ENCODE results near the gene NPIPB2. TPM values are rescaled to one million over a fixed set of nuclear protein-coding genes. Genes with fewer than 3 reads are reported as not detected.

NPIPB2 gene
- total and polyA plus RNA-seq, 2 of the 8 experiments (the other 6 are each of a cell fraction or from before 2014, with no cell fraction given) = 7.5 to 8.3 TPM

- no peaks in the 10 kb centered on the region for H3K79me1 ChIP-seq (ENCODE audit: low read depth, low read length)
- H3K9ac ChIP-seq (replicated peaks in 1 of 4; ENCODE audit: extremely low read depth in 1 of 4, low read depth in 3 of 4, low read length in 3 of 4) = no peak overlapping the region
- ChIA-PET CTCF (ENCODE audit: partially characterized antibody) (interaction anchor here (1.2 kb wide), 1 partner anchor 10 kb away, joined by 4 read pairs; no protein-coding TSS in a partner anchor), POLR2A (ENCODE audit: partially characterized antibody) (interaction anchor here (1.6 kb wide), 1 partner anchor 32 kb away, joined by 4 read pairs; no protein-coding TSS in a partner anchor)
- no peak overlapping the region for H3K23ac ChIP-seq (ENCODE audit: insufficient read length)
- H3K27me3 ChIP-seq (replicated peaks in 1 of 4; ENCODE audit: control insufficient read depth in 3 of 4, extremely low read depth in 1 of 4, insufficient read depth in 3 of 4, low read length in 3 of 4) = no peaks in the 10 kb centered on the region
- H2AFZ ChIP-seq (ENCODE audit: low read length) = no peak overlapping the region
- H3K4me2 ChIP-seq (ENCODE audit: insufficient read depth in 1 of 2, low read depth in 2 of 2, low read length in 2 of 2) = no peak overlapping the region
- H3K4me1 ChIP-seq (replicated peaks in 1 of 4; ENCODE audit: control insufficient read depth in 3 of 4, insufficient read depth in 4 of 4, low read length in 3 of 4) = peaks cover 0 to 6% (median 1%) of the 10 kb centered on the region in 4 experiments; a peak in 2 of 7 replicates
- H4K5ac ChIP-seq (ENCODE audit: insufficient read length, low read depth, low read length) = no peak overlapping the region
- H2BK5ac ChIP-seq (ENCODE audit: low read depth, low read length) = no peak overlapping the region
- H3K18ac ChIP-seq (ENCODE audit: extremely low read depth, low read length) = no peak overlapping the region
- H2BK12ac ChIP-seq (ENCODE audit: low read depth, low read length) = no peak overlapping the region
- FAIRE-seq (no peak), DNase-seq (ENCODE audit: low read depth in 1 of 2, low spot score in 2 of 2) (no peak)
- peaks cover 2% of the 10 kb centered on the region; the same call in 1 of the 2 replicates for H3K23me2 ChIP-seq (ENCODE audit: low read depth, low read length)
- no peak overlapping the region for H2AK5ac ChIP-seq (ENCODE audit: low read depth, low read length)
- WGBS, 2 experiments (ENCODE audit: extremely low coverage in 1 of 2, insufficient coverage in 1 of 2, insufficient read length in 1 of 2, insufficient replicate concordance in 2 of 2, low coverage in 1 of 2, low lambda C conversion rate in 2 of 2, missing lambda C conversion rate in 1 of 2) = 93% methylated on average over 11 of the region's 11 CpGs; no CpG with 5 or more reads in 1 of the 2 experiments
- no peak overlapping the region for H3K27ac ChIP-seq (ENCODE audit: low read depth, low read length)
- H4K20me1 ChIP-seq (replicated peaks in 1 of 2; ENCODE audit: control insufficient read depth in 1 of 2, insufficient read depth in 2 of 2, low read length in 2 of 2) = peaks cover 3% of the 10 kb centered on the region in 2 experiments
- H3K14ac ChIP-seq (ENCODE audit: insufficient read length) = no peak overlapping the region
- no peak overlapping the region for H2BK15ac ChIP-seq (ENCODE audit: low read length)
- no peak overlapping the region for H3K4me3 ChIP-seq (ENCODE audit: extremely low read depth in 1 of 4, insufficient read depth in 2 of 4, low read depth in 3 of 4, low read length in 4 of 4)
- H3K4ac ChIP-seq (replicated peaks; ENCODE audit: insufficient read length, low read depth, low read length) = no peak overlapping the region
- no peak overlapping the region for H4K8ac ChIP-seq (ENCODE audit: extremely low read depth, insufficient read depth, low read length)
- no peak overlapping the region for H4K91ac ChIP-seq (replicated peaks; ENCODE audit: insufficient read length, low read length)
- no peak overlapping the region for H2BK20ac ChIP-seq (ENCODE audit: low read length)
- no peak overlapping the region for H3K56ac ChIP-seq (replicated peaks; ENCODE audit: insufficient read length, low read depth, low read length)
- no peak overlapping the region for H2BK120ac ChIP-seq (replicated peaks; ENCODE audit: low read depth, low read length)
- no peaks in the 10 kb centered on the region for H3K9me3 ChIP-seq (ENCODE audit: insufficient read depth in 2 of 2, low read depth in 1 of 2, low read length in 1 of 2)
- no peaks in the 10 kb centered on the region for H3K36me3 ChIP-seq (ENCODE audit: control insufficient read depth in 2 of 4, insufficient read depth in 4 of 4, low read length in 3 of 4)
- no peaks in the 10 kb centered on the region for H3K79me2 ChIP-seq (ENCODE audit: control insufficient read depth in 1 of 2, insufficient read depth in 2 of 2, low read length in 2 of 2)
- TF ChIP-seq KDM5A (IDR thresholded peaks at IDR 0.05; ENCODE audit: low read length) = no peak
- no peak for TF ChIP-seq SUZ12 (IDR thresholded peaks at IDR 0.05; ENCODE audit: low read length)
- no peak for TF ChIP-seq MAFK (IDR thresholded peaks at IDR 0.05; ENCODE audit: low read depth, low read length)
- no peak for TF ChIP-seq SIN3A (conservative IDR thresholded peaks at IDR 0.05 in 1 of 2, IDR thresholded peaks at IDR 0.05 in 1 of 2; ENCODE audit: low read depth in 1 of 2, low read length in 2 of 2)
- no peak for TF ChIP-seq SP4 (IDR thresholded peaks at IDR 0.05; ENCODE audit: low read length)
- no peak for TF ChIP-seq SAP30 (IDR thresholded peaks at IDR 0.05; ENCODE audit: insufficient read depth, insufficient replicate concordance, low read length)
Observed at GRCh38 chr16:11990702-11991390, 49.0 kb upstream of the NPIPB2 start.

Data from H1 (cell line).